OCI-LY1 (cell line): Measurements from ENCODE around the gene PXMP4.
A peak's percentile ranks its signal among the peaks of the same experiment; 100 is the strongest.

Experiments used
- H2AFZ ChIP-seq: fragments of 200-600 bp; sonication (generic), shearing (Covaris generic); 2 replicates; pipeline ENCODE4 v1.6.0; 2014; ENCODE audit warnings: antibody characterized with exemption, mild to moderate bottlenecking, low read length
- H3F3A ChIP-seq: fragments of 200-600 bp; sonication (generic), shearing (Covaris generic); 2 replicates; pipeline ENCODE4 v1.6.0; 2014; ENCODE audit warnings: mild to moderate bottlenecking, antibody characterized with exemption, low read length, moderate library complexity; ENCODE audit not compliant: insufficient read depth
- H3K27ac ChIP-seq: fragments of 200-600 bp; sonication (generic); 2 replicates; pipeline ENCODE4 v1.5.1; 2014; ENCODE audit warnings: low read length, mixed run types, mild to moderate bottlenecking, low read depth; ENCODE audit not compliant: poor library complexity, severe bottlenecking
- H3K27me3 ChIP-seq: fragments of 200-600 bp; sonication (generic); 2 replicates; pipeline ENCODE4 v1.6.0; 2014; ENCODE audit warnings: antibody characterized with exemption, mild to moderate bottlenecking, low read length, moderate library complexity; ENCODE audit not compliant: insufficient read depth
- H3K36me3 ChIP-seq: fragments of 200-600 bp; sonication (generic); 2 replicates; pipeline ENCODE4 v1.6.1; 2014; ENCODE audit warnings: mild to moderate bottlenecking, antibody characterized with exemption, low read length, moderate library complexity, mixed read lengths; ENCODE audit not compliant: insufficient read depth
- H3K4me1 ChIP-seq: fragments of 200-600 bp; sonication (generic); 2 replicates; pipeline ENCODE4 v1.5.1; 2014; ENCODE audit warnings: mild to moderate bottlenecking, low read length, moderate library complexity; ENCODE audit not compliant: insufficient read depth, severe bottlenecking
- H3K4me2 ChIP-seq: fragments of 200-600 bp; sonication (generic), shearing (Covaris generic); 2 replicates; pipeline ENCODE4 v1.6.1; 2014; ENCODE audit warnings: low read length
- H3K4me3 ChIP-seq: fragments of 200-600 bp; sonication (generic); 2 replicates; pipeline ENCODE4 v1.5.1; 2014; ENCODE audit warnings: low read length, low read depth, mild to moderate bottlenecking, mixed read lengths; ENCODE audit not compliant: poor library complexity, severe bottlenecking
- H3K79me2 ChIP-seq: fragments of 200-600 bp; shearing (Covaris generic); 2 replicates; pipeline ENCODE4 v1.6.1; 2016; ENCODE audit warnings: mixed run types, low read length, mixed read lengths; ENCODE audit not compliant: insufficient read depth
- H3K9ac ChIP-seq: fragments of 200-600 bp; sonication (generic), shearing (Covaris generic); 2 replicates; pipeline ENCODE4 v1.6.1; 2014; ENCODE audit warnings: mild to moderate bottlenecking, low read length, mixed read lengths
- H3K9me2 ChIP-seq: fragments of 200-600 bp; sonication (generic), shearing (Covaris generic); 2 replicates; pipeline ENCODE4 v1.6.1; 2014; ENCODE audit warnings: low read depth, mild to moderate bottlenecking, low read length, mixed read lengths
- H3K9me3 ChIP-seq: fragments of 200-600 bp; shearing (Covaris generic); 2 replicates; pipeline ENCODE4 v1.6.1; 2014; ENCODE audit warnings: low read length, mixed read lengths
- H4K20me1 ChIP-seq: fragments of 200-600 bp; sonication (generic), shearing (Covaris generic); 2 replicates; pipeline ENCODE4 v1.6.0; 2016; ENCODE audit warnings: mild to moderate bottlenecking, low read length; ENCODE audit not compliant: insufficient read depth
- CTCF ChIP-seq: fragments of 200-600 bp; sonication (generic), shearing (Covaris generic); IDR thresholded peaks from 2 replicates; pipeline ENCODE4 v1.5.1; 2017; ENCODE audit warnings: mild to moderate bottlenecking, antibody characterized with exemption, low read length, moderate library complexity, mixed read lengths
- EZH2 ChIP-seq: fragments of 200-600 bp; sonication (generic), shearing (Covaris generic); IDR thresholded peaks from 2 replicates; pipeline ENCODE4 v1.8.0; 2017; ENCODE audit warnings: borderline replicate concordance, mixed run types, mild to moderate bottlenecking, antibody characterized with exemption, low read length, moderate library complexity, mixed read lengths

The PXMP4 gene

DNA sequence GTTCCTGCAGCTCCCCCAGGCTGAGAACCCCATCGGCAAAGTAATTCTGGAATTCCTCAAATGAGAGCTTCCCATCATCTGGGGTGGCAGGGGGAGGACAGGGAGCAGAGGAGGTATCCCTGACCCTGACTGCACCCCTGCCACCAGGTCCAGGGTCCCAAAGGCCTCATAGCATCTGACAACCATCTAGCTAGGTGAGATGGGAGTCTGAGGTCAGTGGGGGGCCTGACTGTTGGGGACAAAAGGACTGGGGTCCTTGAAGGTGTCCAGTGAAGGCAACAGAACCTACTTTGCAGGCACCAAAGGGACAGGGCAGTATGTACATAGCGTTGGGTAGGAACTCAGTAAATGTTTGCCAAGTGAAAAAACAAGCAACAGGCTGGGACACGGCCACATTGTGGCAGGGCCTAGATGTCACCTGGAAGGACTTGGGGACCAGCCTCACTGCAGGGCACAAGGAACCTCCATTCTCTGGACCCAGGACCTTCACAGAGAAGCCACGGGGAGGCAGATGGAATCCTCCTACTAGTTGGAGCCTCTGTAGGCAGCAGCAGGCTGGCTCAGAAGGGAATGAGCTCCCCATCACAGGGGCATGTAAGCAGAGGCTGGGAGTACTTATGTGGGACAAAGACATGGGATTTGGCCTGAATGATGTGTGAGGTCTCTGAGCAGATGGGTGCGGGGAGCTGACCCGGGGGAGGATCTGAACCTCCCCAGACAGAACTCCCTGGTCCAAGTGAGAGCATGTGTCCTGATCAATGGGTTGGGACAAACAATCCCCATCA lies 49.2 kb downstream of the PXMP4 start:
- H4K20me1 ChIP-seq, result no peaks in the 10 kb centered on the region
- no peak overlapping the region; the same call in 1 of the 2 replicates for H3K9ac ChIP-seq
- H3K79me2 ChIP-seq, result peaks cover 11% of the 10 kb centered on the region
- H3K27me3 ChIP-seq, result no peaks in the 10 kb centered on the region
- TF ChIP-seq CTCF, result no peak
- TF ChIP-seq EZH2, result no peak
- H3F3A ChIP-seq, result no peaks in the 10 kb centered on the region
- H2AFZ ChIP-seq, result no peak overlapping the region
- no peak overlapping the region for H3K4me3 ChIP-seq
- peaks cover 88% of the 10 kb centered on the region for H3K4me1 ChIP-seq
- peak overlapping the region; percentile 80; the same call in 1 of the 2 replicates for H3K4me2 ChIP-seq
- H3K36me3 ChIP-seq, result peaks cover 56% of the 10 kb centered on the region
- H3K27ac ChIP-seq, result peak overlapping the region; percentile 80
- no peaks in the 10 kb centered on the region for H3K9me2 ChIP-seq
- no peaks in the 10 kb centered on the region for H3K9me3 ChIP-seq

DNA sequence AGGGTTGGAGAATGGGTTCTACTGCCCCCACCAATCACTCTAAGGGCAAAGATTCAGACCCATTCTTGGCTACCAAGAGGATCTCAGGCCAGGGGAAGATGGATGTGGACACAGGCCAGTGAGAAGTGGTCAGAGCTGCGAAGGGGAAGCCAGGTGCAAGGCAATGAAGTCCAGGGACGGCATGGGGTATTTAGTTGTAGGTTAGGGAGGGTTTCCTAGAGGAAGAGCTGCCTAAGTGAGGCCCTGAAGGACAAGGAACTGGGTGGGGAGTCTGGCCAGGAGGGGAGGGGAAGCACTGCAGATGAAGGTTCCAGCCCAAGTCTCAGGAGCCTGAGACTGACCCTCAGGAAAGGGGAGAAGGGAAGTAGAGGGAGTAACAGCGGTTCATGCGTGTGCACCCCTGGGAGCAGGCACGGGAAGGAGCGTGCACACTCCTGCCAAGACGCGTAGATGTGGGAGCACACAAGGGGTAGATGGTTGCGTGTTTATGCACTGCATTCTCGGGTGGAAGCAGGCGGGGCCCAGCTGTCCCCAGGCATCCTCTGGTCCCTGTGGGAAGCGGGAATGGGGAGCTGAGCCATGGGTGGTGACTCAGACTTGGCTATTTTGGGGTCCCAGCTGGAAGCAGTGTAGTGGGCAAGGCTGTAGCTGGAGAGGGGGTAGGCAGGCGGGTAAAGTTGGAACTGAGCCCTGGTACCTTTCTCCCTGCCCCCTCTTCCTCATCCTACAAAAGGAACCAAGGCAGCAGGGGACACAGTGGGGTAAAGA lies 50.1 kb downstream of the PXMP4 start:
- Histone ChIP-seq H3K4me1 (peaks cover 88% of the 10 kb centered on the region), H4K20me1 (no peaks in the 10 kb centered on the region), H3K4me3 (no peak overlapping the region), H3K4me2 (peak overlapping the region; percentile 19; the same call in 1 of the 2 replicates), H3K9me2 (no peaks in the 10 kb centered on the region), H2AFZ (no peak overlapping the region), H3K36me3 (peaks cover 50% of the 10 kb centered on the region), H3K27me3 (no peaks in the 10 kb centered on the region), H3K27ac (peak overlapping the region; percentile 80), H3K9me3 (no peaks in the 10 kb centered on the region), H3K79me2 (peaks cover 11% of the 10 kb centered on the region), H3K9ac (peak overlapping the region; percentile 19; the same call in 1 of the 2 replicates), H3F3A (no peaks in the 10 kb centered on the region)
- TF ChIP-seq EZH2, result no peak
- TF ChIP-seq CTCF, result no peak

DNA sequence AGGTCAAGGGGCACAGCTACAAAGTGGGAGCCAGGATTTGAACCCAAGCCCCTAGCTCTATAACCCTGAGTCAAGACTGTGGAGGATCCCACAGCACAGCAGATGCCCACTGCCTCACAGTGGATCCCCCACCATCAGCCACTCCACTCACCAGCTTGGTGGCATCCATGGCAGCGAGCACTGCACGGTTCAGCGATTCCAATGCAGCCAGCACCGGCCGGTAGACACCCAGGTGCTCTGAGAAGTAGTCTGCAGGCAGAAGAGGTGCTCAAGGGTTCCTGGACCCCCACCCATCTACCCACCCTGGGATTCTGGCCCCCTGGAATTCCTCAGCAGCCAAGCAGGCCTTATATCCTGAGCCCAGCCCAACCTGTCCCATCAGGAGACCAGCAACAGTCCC lies 50.9 kb downstream of the PXMP4 start:
- peak overlapping the region; percentile 19; the same call in 1 of the 2 replicates for H3K4me2 ChIP-seq
- H3K9me2 ChIP-seq, result no peaks in the 10 kb centered on the region
- H3K27ac ChIP-seq, result peak overlapping the region; percentile 80
- no peak overlapping the region for H3K4me3 ChIP-seq
- TF ChIP-seq EZH2 (no peak), CTCF (no peak)
- no peak overlapping the region for H3K9ac ChIP-seq
- peaks cover 11% of the 10 kb centered on the region for H3K79me2 ChIP-seq
- H3K4me1 ChIP-seq, result peaks cover 89% of the 10 kb centered on the region
- no peak overlapping the region for H2AFZ ChIP-seq
- H3K9me3 ChIP-seq, result no peaks in the 10 kb centered on the region
- H4K20me1 ChIP-seq, result no peaks in the 10 kb centered on the region
- no peaks in the 10 kb centered on the region for H3F3A ChIP-seq
- H3K27me3 ChIP-seq, result no peaks in the 10 kb centered on the region
- peaks cover 50% of the 10 kb centered on the region for H3K36me3 ChIP-seq
